B cell (primary cell): ENCODE results near the gene NOTCH1. TPM values are rescaled to one million over a fixed set of nuclear protein-coding genes. Genes with fewer than 3 reads are reported as not detected.

Experiments used
- ATAC-seq: fragments of 200-7000 bp; cut with Tn5 transposase; one replicate; pipeline ENCODE4 v1.10.0; 2021; ENCODE audit warnings: low read depth, mild to moderate bottlenecking, moderate number of reproducible peaks, moderate library complexity
- CTCF ChIA-PET: fragments of 350-600 bp; sonication (Branson Sonifier 250); formaldehyde crosslinking; loops from one replicate; lab custom pipeline; 2021; ENCODE audit warnings: antibody characterized with exemption, inconsistent platforms; lab: Charles Lee
- POLR2A ChIA-PET: fragments of 350-600 bp; sonication (Branson Sonifier 250); formaldehyde crosslinking; loops from one replicate; lab custom pipeline; 2021; ENCODE audit warnings: antibody characterized with exemption; lab: Charles Lee
- DNase-seq: peaks from one replicate; pipeline ENCODE4 v3.0.0; 2013
- H2AFZ ChIP-seq: 2 replicates; pipeline ENCODE4 v1.6.1; 2012; ENCODE audit warnings: mild to moderate bottlenecking, low read depth, low read length; ENCODE audit not compliant: insufficient read depth, poor library complexity, severe bottlenecking
- H3K27ac ChIP-seq, 2 donors: 1 replicate in 1 of 2; 2 replicates in 1 of 2; pipeline ENCODE4 v1.5.1; 2012 to 2013; ENCODE audit warnings: low read length in 2 of 2, mild to moderate bottlenecking in 2 of 2, moderate library complexity in 1 of 2
- H3K27me3 ChIP-seq, 4 experiments: fragments of 200-600 bp in 1 of 4; sonication (generic) in 1 of 4; replicated peaks in 1 of 4; 1 replicate in 2 of 4; 2 replicates in 2 of 4; pipeline versions ENCODE4 v1.6.1 to v1.7.0; 2013 to 2016; ENCODE audit warnings: low read length in 3 of 4, mild to moderate bottlenecking in 2 of 4, mixed read lengths in 1 of 4, moderate library complexity in 1 of 4; ENCODE audit not compliant: insufficient read depth in 4 of 4, control insufficient read depth in 3 of 4; ENCODE audit errors: control extremely low read depth in 1 of 4
- H3K36me3 ChIP-seq, 2 experiments: replicated peaks in 1 of 2; 1 replicate in 1 of 2; 2 replicates in 1 of 2; pipeline versions ENCODE4 v1.6.1 to v1.7.1; 2013; ENCODE audit warnings: low read length in 1 of 2; ENCODE audit not compliant: insufficient read depth in 2 of 2, control insufficient read depth in 1 of 2; ENCODE audit errors: control extremely low read depth in 1 of 2, extremely low read depth in 1 of 2
- H3K4me1 ChIP-seq, 2 donors: fragments of 200-600 bp in 1 of 2; sonication (generic) in 1 of 2; 1 replicate in 1 of 2; 2 replicates in 1 of 2; pipeline versions ENCODE4 v1.5.1 to v1.6.1; 2013 to 2017; ENCODE audit warnings: low read length in 2 of 2; ENCODE audit not compliant: control insufficient read depth in 2 of 2, insufficient read depth in 2 of 2
- H3K4me2 ChIP-seq: replicated peaks from 2 replicates; pipeline ENCODE3; 2012; ENCODE audit warnings: mild to moderate bottlenecking, low read depth, low read length; ENCODE audit not compliant: poor library complexity, severe bottlenecking
- H3K4me3 ChIP-seq, 5 experiments: fragments of 200-600 bp in 1 of 5; sonication (generic) in 1 of 5; 1 replicate in 3 of 5; 2 replicates in 2 of 5; pipeline versions ENCODE4 v1.5.1 to v1.7.0; 2011 to 2016; ENCODE audit warnings: low read length in 4 of 5, mild to moderate bottlenecking in 4 of 5, low read depth in 2 of 5, control low read depth in 1 of 5, moderate library complexity in 1 of 5; ENCODE audit not compliant: insufficient read depth in 1 of 5; ENCODE audit errors: control extremely low read depth in 1 of 5, extremely low read depth in 1 of 5
- H3K79me2 ChIP-seq: fragments of 200-600 bp; sonication (generic); one replicate; pipeline ENCODE4 v1.6.0; 2016; ENCODE audit warnings: low read length; ENCODE audit not compliant: control insufficient read depth, insufficient read depth
- H3K9ac ChIP-seq: fragments of 200-600 bp; sonication (generic); 2 replicates; pipeline ENCODE4 v1.6.1; 2017; ENCODE audit warnings: mild to moderate bottlenecking, low read length, moderate library complexity
- H3K9me3 ChIP-seq, 3 donors: one replicate each; pipeline versions ENCODE4 v1.6.1 to v1.7.1; 2013; ENCODE audit warnings: low read length in 2 of 3; ENCODE audit not compliant: control insufficient read depth in 2 of 3, insufficient read depth in 1 of 3; ENCODE audit errors: control extremely low read depth in 1 of 3
- H4K20me1 ChIP-seq: 2 replicates; pipeline ENCODE4 v1.6.0; 2012; ENCODE audit warnings: mild to moderate bottlenecking, low read length; ENCODE audit not compliant: insufficient read depth, control insufficient read depth, poor library complexity, severe bottlenecking
- H3K27ac Mint-ChIP-seq: one replicate; pipeline ENCODE4 v1.8.0; 2021; ENCODE audit warnings: mixed read lengths
- H3K27me3 Mint-ChIP-seq: one replicate; pipeline ENCODE4 v1.8.0; 2021; ENCODE audit warnings: mixed read lengths
- H3K4me1 Mint-ChIP-seq: one replicate; pipeline ENCODE4 v1.8.0; 2021; ENCODE audit warnings: mixed read lengths
- H3K4me3 Mint-ChIP-seq: one replicate; pipeline ENCODE4 v1.8.0; 2021; ENCODE audit warnings: mixed read lengths
- H3K9me3 Mint-ChIP-seq: one replicate; pipeline ENCODE4 v1.8.0; 2022; ENCODE audit warnings: mixed read lengths; ENCODE audit not compliant: insufficient read depth
- EZH2 ChIP-seq: IDR thresholded peaks from 2 replicates; pipeline ENCODE4 v1.6.1; 2012; ENCODE audit warnings: borderline replicate concordance, low read depth, mild to moderate bottlenecking, moderate library complexity, low read length; ENCODE audit not compliant: insufficient read depth, poor library complexity, severe bottlenecking
- WGBS: methylation state at CpG from one replicate; pipeline ENCODE4 v1.1.5; 2013; ENCODE audit warnings: missing lambda C conversion rate; ENCODE audit not compliant: insufficient coverage; 5-methylcytosine and 5-hydroxymethylcytosine counted together
- intact Hi-C: fragments of 100-400 bp; cut with micrococcal nuclease; formaldehyde crosslinking; loops from one replicate; pipeline ENCODE4 v1.10.0; 2022
- polyA plus RNA-seq: library from polyadenylated mRNA; depleted of rRNA; stranded (reverse); fragments of >200 nt; gene quantifications from 2 replicates; pipeline ENCODE4 v1.2.3, GENCODE V29; 2012
- total RNA-seq, 2 donors: library from RNA; stranded (reverse); fragments of 120-200 nt in 1 of 2; gene quantifications; 1 replicate in 1 of 2; 2 replicates in 1 of 2; pipeline versions ENCODE4 v1.2.3 to v1.2.4, GENCODE V29; 2013 to 2022
- TF ChIP-seq, protein P1 (sequence below): fragments of 200-600 bp; IDR thresholded peaks from one replicate; pipeline ENCODE4 v1.8.0; 2022; ENCODE audit warnings: antibody characterized with exemption, mild to moderate bottlenecking

The NOTCH1 gene
- total and polyA plus RNA-seq, 2 donors (not counting 1 experiment from before 2014, with no cell fraction given), result 16.6 to 38.5 TPM

- H3K9ac ChIP-seq, result no peak overlapping the region
- 96% methylated on average over 34 of the region's 34 CpGs for WGBS
- no peaks in the 10 kb centered on the region for H3K9me3 Mint-ChIP-seq
- no peak overlapping the region for H3K4me2 ChIP-seq
- H2AFZ ChIP-seq, result no peak overlapping the region
- intact Hi-C loops, result no loop called here
- H3K27ac Mint-ChIP-seq, result no peak overlapping the region
- no peaks in the 10 kb centered on the region for H3K27me3 ChIP-seq
- TF ChIP-seq, protein P1, sequence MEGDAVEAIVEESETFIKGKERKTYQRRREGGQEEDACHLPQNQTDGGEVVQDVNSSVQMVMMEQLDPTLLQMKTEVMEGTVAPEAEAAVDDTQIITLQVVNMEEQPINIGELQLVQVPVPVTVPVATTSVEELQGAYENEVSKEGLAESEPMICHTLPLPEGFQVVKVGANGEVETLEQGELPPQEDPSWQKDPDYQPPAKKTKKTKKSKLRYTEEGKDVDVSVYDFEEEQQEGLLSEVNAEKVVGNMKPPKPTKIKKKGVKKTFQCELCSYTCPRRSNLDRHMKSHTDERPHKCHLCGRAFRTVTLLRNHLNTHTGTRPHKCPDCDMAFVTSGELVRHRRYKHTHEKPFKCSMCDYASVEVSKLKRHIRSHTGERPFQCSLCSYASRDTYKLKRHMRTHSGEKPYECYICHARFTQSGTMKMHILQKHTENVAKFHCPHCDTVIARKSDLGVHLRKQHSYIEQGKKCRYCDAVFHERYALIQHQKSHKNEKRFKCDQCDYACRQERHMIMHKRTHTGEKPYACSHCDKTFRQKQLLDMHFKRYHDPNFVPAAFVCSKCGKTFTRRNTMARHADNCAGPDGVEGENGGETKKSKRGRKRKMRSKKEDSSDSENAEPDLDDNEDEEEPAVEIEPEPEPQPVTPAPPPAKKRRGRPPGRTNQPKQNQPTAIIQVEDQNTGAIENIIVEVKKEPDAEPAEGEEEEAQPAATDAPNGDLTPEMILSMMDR, result no peak
- POLR2A ChIA-PET, result no interaction called here
- peaks cover 99% of the 10 kb centered on the region for H3K79me2 ChIP-seq
- H3K4me3 Mint-ChIP-seq, result no peak overlapping the region
- H3K27me3 Mint-ChIP-seq, result no peaks in the 10 kb centered on the region
- H4K20me1 ChIP-seq, result peaks cover 99% of the 10 kb centered on the region
- no peaks in the 10 kb centered on the region for H3K4me1 ChIP-seq
- H3K27ac ChIP-seq, result no peak overlapping the region
- CTCF ChIA-PET, result no interaction called here
- ATAC-seq (no peak), DNase-seq (no peak)
- no peak overlapping the region for H3K4me3 ChIP-seq
- no peaks in the 10 kb centered on the region for H3K9me3 ChIP-seq
- H3K36me3 ChIP-seq, result peaks cover 0 to 78% of the 10 kb centered on the region in 2 experiments
- peaks cover 9% of the 10 kb centered on the region for H3K4me1 Mint-ChIP-seq
Measured at GRCh38 chr9:136474974-136475865, 70.6 kb downstream of the NOTCH1 start.

DNA sequence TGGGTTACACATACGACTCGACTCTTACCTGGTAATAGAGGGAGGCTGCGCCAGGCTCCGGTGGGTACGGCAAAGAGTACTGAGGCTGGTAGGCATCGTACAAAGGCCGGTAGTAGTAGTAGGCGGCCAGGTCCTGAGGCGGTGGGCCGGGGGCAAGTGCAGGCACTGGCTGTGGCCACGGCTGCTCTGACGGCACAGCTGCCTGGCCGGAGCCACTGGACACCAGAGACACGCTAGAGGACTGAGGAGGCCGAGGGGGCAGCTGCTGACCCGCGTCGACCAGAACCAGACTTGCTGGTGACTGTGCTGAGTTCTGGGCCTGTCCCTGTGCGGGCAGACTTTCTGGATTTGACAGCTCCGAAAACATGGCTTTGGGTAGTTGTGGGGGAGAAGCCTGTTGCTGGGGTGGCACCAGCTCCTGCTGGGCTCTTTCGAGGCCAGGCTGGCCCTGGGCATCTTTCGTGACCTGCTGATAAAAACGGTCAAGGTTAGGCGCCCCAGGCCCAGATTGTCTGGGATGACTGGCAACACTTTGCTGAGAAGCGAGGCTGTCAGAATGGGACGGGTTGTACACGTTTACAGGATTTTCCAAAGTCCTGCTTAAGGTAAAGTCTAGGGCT, 71.7 kb downstream of the NOTCH1 start:
- Histone ChIP-seq H3K4me3 (no peak overlapping the region), H4K20me1 (peaks cover 100% of the 10 kb centered on the region), H3K9ac (no peak overlapping the region), H3K27me3 (no peaks in the 10 kb centered on the region), H3K4me2 (no peak overlapping the region), H3K36me3 (peaks cover 0 to 88% of the 10 kb centered on the region in 2 experiments), H2AFZ (no peak overlapping the region), H3K79me2 (peaks cover 99% of the 10 kb centered on the region), H3K9me3 (no peaks in the 10 kb centered on the region), H3K4me1 (no peaks in the 10 kb centered on the region), H3K27ac (no peak overlapping the region)
- no peaks in the 10 kb centered on the region for H3K9me3 Mint-ChIP-seq
- H3K27me3 Mint-ChIP-seq, result no peaks in the 10 kb centered on the region
- ChIA-PET CTCF (no interaction called here), POLR2A (interaction anchor here (0.6 kb wide), 1 partner anchor 239 kb away, joined by 3 read pairs; no protein-coding TSS in a partner anchor)
- intact Hi-C loops, result no loop called here
- no peak for TF ChIP-seq EZH2
- TF ChIP-seq, protein P1, result no peak
- ATAC-seq (no peak), DNase-seq (no peak)
- no peak overlapping the region for H3K4me3 Mint-ChIP-seq
- H3K27ac Mint-ChIP-seq, result no peak overlapping the region
- peaks cover 4% of the 10 kb centered on the region for H3K4me1 Mint-ChIP-seq
- WGBS, result 97% methylated on average over 25 of the region's 27 CpGs
